Measurements from ENCODE around the gene TRIM8.

Gene TRIM8, protein sequence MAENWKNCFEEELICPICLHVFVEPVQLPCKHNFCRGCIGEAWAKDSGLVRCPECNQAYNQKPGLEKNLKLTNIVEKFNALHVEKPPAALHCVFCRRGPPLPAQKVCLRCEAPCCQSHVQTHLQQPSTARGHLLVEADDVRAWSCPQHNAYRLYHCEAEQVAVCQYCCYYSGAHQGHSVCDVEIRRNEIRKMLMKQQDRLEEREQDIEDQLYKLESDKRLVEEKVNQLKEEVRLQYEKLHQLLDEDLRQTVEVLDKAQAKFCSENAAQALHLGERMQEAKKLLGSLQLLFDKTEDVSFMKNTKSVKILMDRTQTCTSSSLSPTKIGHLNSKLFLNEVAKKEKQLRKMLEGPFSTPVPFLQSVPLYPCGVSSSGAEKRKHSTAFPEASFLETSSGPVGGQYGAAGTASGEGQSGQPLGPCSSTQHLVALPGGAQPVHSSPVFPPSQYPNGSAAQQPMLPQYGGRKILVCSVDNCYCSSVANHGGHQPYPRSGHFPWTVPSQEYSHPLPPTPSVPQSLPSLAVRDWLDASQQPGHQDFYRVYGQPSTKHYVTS

DNA sequence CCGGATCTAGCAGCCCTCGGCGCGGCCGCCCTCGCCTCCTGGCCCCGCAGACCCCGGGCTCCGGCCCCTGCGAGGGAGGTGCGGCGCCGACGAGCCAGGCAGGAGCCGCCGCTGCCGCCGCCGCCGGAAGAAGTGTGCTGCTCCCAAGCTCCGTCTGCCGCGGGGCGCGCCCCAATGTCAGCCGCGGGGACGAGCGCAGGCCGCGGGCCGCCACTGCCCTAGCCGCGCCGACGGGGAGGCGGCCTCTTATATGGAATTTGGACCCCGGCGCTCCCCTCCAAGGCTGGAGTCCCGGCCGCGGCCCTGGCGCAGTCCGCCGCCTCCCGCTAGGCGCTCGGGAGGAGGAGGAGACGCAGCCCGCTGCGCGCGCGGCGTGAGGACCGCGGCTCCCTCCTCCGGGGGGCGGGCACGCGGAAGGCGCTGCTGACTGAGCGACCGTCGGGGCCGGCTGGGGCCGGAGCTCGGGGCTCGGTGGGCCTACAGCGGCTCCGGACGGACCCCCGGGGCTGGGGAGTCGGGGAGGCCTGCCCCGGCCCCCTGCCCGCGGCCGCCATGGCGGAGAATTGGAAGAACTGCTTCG lies at the start of gene TRIM8:
TRIM8 (plus strand) TSS at position 414 of the 580 bp plus-strand sequence; CDS start at position 553, 139 bp downstream.
- H3K27ac ChIP-seq (ENCODE audit: low read length): no peak within 1 kb of the TSS
- H3K36me3 ChIP-seq (ENCODE audit: control insufficient read depth, low read depth, low read length): peaks cover 4% of the 10 kb centered on the region
- H3K27me3 ChIP-seq (ENCODE audit: control insufficient read depth, insufficient read depth, low read length): no peaks in the 10 kb centered on the region
- peaks cover 36% of the 10 kb centered on the region for H3K4me1 ChIP-seq (ENCODE audit: control insufficient read depth, low read depth, low read length)
- H3K9ac ChIP-seq (ENCODE audit: low read length): peak within 1 kb of the TSS; percentile 81
- peak within 1 kb of the TSS; percentile 93 for H3K4me3 ChIP-seq (ENCODE audit: low read length)
- no peaks in the 10 kb centered on the region for H3K9me3 ChIP-seq (ENCODE audit: control insufficient read depth, low read depth, low read length)

DNA sequence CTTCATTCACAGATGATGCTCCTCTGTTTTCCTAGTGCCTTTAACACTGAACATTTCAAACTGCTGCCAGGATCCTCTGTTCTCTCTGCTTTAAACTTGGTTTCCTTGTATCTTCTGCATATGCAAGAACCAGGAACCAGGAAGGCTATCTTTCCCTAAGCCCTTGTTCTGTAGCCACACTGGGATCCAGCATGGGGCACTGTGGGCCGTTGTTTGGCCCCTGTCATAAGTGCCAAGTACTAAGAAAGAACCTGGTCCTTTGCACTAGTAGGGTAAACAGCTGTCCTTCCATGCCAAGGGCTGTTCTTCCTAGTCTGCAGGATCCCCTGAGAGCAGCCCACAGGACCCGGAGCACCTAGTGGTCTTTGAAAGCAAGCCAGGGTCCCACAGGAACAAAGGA lies 49.0 kb upstream of the TRIM8 start:
- Histone ChIP-seq H3K9ac (ENCODE audit: low read length) (no peak overlapping the region), H3K4me3 (ENCODE audit: low read length) (no peak overlapping the region)

GRCh38 chr10:102595897-102596296 lies 48.4 kb upstream of the TRIM8 start:
- no peak overlapping the region for H3K4me3 ChIP-seq (ENCODE audit: low read length)
- no peaks in the 10 kb centered on the region for H3K9me3 ChIP-seq (ENCODE audit: control insufficient read depth, low read depth, low read length)
- H3K27me3 ChIP-seq (ENCODE audit: control insufficient read depth, insufficient read depth, low read length): no peaks in the 10 kb centered on the region
- no peak overlapping the region for H3K9ac ChIP-seq (ENCODE audit: low read length)
- H3K27ac ChIP-seq (ENCODE audit: low read length): peak overlapping the region; percentile 5
- peaks cover 7% of the 10 kb centered on the region for H3K4me1 ChIP-seq (ENCODE audit: control insufficient read depth, low read depth, low read length)
- H3K36me3 ChIP-seq (ENCODE audit: control insufficient read depth, low read depth, low read length): no peaks in the 10 kb centered on the region

More for the DNA sequence above, 49.0 kb upstream of the TRIM8 start:
- no peaks in the 10 kb centered on the region for H3K36me3 ChIP-seq (ENCODE audit: control insufficient read depth, low read depth, low read length)
- H3K27ac ChIP-seq (ENCODE audit: low read length): no peak overlapping the region
- no peaks in the 10 kb centered on the region for H3K9me3 ChIP-seq (ENCODE audit: control insufficient read depth, low read depth, low read length)
- H3K27me3 ChIP-seq (ENCODE audit: control insufficient read depth, insufficient read depth, low read length): no peaks in the 10 kb centered on the region
- H3K4me1 ChIP-seq (ENCODE audit: control insufficient read depth, low read depth, low read length): peaks cover 7% of the 10 kb centered on the region

DNA sequence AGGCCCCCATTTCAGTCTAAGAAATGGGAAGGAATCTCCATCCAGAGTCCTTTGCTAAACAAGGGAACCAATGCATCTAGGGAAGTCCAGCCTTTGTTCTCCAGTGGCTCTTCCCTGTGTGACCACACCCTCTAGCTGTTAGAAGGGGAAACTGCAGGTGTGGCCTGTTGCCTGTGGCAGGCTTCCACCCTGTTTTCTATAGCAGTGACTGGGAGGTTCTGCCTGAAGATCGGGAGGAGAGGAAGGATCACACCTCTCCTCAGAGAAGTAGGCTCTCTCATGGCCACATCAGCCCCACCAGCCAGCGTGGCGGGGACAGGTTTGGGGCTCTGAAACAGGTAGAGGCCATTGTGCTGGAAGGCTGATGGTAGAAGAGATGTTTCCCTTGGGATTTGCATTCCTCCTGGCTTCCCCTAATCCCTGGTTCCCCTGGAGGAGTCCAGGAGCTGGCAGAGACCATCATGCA lies 47.7 kb upstream of the TRIM8 start:
- Histone ChIP-seq H3K36me3 (ENCODE audit: control insufficient read depth, low read depth, low read length) (no peaks in the 10 kb centered on the region), H3K4me1 (ENCODE audit: control insufficient read depth, low read depth, low read length) (peaks cover 7% of the 10 kb centered on the region), H3K4me3 (ENCODE audit: low read length) (no peak overlapping the region), H3K9ac (ENCODE audit: low read length) (no peak overlapping the region), H3K27me3 (ENCODE audit: control insufficient read depth, insufficient read depth, low read length) (no peaks in the 10 kb centered on the region), H3K9me3 (ENCODE audit: control insufficient read depth, low read depth, low read length) (no peaks in the 10 kb centered on the region), H3K27ac (ENCODE audit: low read length) (peak overlapping the region; percentile 5)

DNA sequence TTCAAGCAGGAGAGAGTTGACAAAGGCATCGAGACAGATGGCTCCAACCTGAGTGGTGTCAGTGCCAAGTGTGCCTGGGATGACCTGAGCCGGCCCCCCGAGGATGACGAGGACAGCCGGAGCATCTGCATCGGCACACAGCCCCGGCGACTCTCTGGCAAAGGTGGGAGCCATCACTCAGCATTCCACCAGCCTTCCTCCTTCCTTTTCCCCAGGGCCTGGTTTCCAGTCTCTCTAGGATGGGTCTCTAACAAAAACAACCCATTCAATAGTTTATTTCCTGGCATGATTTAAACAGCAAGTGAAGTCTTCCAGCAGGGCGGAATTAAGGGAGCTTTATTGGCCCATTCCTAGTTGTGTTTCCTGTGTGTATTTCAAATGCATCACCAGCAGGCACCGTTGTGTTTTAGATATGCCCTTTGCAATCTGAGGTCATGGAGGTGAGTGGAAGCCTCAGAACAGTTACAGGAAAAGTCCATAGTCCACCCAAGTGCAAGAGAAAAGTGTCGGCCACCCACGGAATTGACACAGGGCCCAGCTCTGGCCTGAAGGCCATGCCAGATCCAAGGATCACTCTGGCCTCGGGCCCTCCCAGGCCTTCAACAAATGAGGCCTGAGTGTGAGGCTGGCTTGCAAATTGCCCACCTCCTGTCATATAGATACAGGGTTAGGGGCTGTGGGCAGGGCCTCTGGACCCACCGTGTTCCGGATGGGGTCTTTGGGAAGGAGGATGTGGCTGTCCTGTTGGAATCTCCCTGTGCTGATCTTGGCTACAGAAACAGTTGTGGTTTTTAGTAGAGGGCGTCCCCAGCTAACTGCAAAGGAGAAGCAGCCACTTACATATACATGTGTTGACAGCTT lies 46.9 kb upstream of the TRIM8 start:
- Histone ChIP-seq H3K9ac (ENCODE audit: low read length) (no peak overlapping the region), H3K4me3 (ENCODE audit: low read length) (no peak overlapping the region), H3K36me3 (ENCODE audit: control insufficient read depth, low read depth, low read length) (no peaks in the 10 kb centered on the region), H3K27ac (ENCODE audit: low read length) (no peak overlapping the region), H3K9me3 (ENCODE audit: control insufficient read depth, low read depth, low read length) (no peaks in the 10 kb centered on the region), H3K4me1 (ENCODE audit: control insufficient read depth, low read depth, low read length) (peaks cover 7% of the 10 kb centered on the region), H3K27me3 (ENCODE audit: control insufficient read depth, insufficient read depth, low read length) (no peaks in the 10 kb centered on the region)

DNA sequence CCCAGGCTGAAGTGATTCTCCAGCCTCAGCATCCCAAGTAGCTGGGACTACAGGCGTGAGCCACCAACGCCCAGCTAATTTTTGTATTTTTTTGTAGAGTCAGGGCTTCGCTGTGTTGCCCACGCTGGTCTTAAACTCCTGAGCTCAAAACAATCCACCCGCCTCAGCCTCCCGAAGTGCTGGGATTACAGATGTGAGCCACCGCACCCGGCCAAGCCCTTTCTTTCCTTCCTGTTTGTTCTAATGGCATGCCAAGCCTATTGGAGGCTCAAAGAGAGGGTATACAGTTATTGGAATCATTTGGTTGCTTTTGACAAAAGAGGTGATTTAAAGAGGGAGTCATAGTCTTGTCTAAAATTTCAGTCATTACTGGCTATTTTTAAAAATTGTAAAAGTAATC lies 46.0 kb upstream of the TRIM8 start:
- H3K9me3 ChIP-seq (ENCODE audit: control insufficient read depth, low read depth, low read length): no peaks in the 10 kb centered on the region
- no peak overlapping the region for H3K9ac ChIP-seq (ENCODE audit: low read length)
- peaks cover 7% of the 10 kb centered on the region for H3K4me1 ChIP-seq (ENCODE audit: control insufficient read depth, low read depth, low read length)
- H3K27ac ChIP-seq (ENCODE audit: low read length): no peak overlapping the region
- no peaks in the 10 kb centered on the region for H3K36me3 ChIP-seq (ENCODE audit: control insufficient read depth, low read depth, low read length)
- no peak overlapping the region for H3K4me3 ChIP-seq (ENCODE audit: low read length)
- H3K27me3 ChIP-seq (ENCODE audit: control insufficient read depth, insufficient read depth, low read length): no peaks in the 10 kb centered on the region

GRCh38 chr10:102599565-102600327 lies 44.5 kb upstream of the TRIM8 start:
- Histone ChIP-seq H3K4me3 (ENCODE audit: low read length) (no peak overlapping the region), H3K4me1 (ENCODE audit: control insufficient read depth, low read depth, low read length) (peaks cover 7% of the 10 kb centered on the region), H3K27ac (ENCODE audit: low read length) (no peak overlapping the region), H3K9me3 (ENCODE audit: control insufficient read depth, low read depth, low read length) (no peaks in the 10 kb centered on the region), H3K36me3 (ENCODE audit: control insufficient read depth, low read depth, low read length) (no peaks in the 10 kb centered on the region), H3K27me3 (ENCODE audit: control insufficient read depth, insufficient read depth, low read length) (no peaks in the 10 kb centered on the region), H3K9ac (ENCODE audit: low read length) (no peak overlapping the region)

GRCh38 chr10:102600816-102601215 lies 43.5 kb upstream of the TRIM8 start:
- Histone ChIP-seq H3K9ac (ENCODE audit: low read length) (no peak overlapping the region), H3K27ac (ENCODE audit: low read length) (no peak overlapping the region), H3K4me3 (ENCODE audit: low read length) (no peak overlapping the region), H3K27me3 (ENCODE audit: control insufficient read depth, insufficient read depth, low read length) (no peaks in the 10 kb centered on the region), H3K36me3 (ENCODE audit: control insufficient read depth, low read depth, low read length) (no peaks in the 10 kb centered on the region), H3K4me1 (ENCODE audit: control insufficient read depth, low read depth, low read length) (peaks cover 6% of the 10 kb centered on the region), H3K9me3 (ENCODE audit: control insufficient read depth, low read depth, low read length) (no peaks in the 10 kb centered on the region)

- Histone ChIP-seq H3K36me3 (ENCODE audit: control insufficient read depth, low read depth, low read length) (no peaks in the 10 kb centered on the region), H3K4me1 (ENCODE audit: control insufficient read depth, low read depth, low read length) (no peaks in the 10 kb centered on the region), H3K9me3 (ENCODE audit: control insufficient read depth, low read depth, low read length) (no peaks in the 10 kb centered on the region), H3K27ac (ENCODE audit: low read length) (no peak overlapping the region), H3K4me3 (ENCODE audit: low read length) (no peak overlapping the region), H3K27me3 (ENCODE audit: control insufficient read depth, insufficient read depth, low read length) (no peaks in the 10 kb centered on the region), H3K9ac (ENCODE audit: low read length) (no peak overlapping the region)
Observed at GRCh38 chr10:102601639-102602038, 42.6 kb upstream of the TRIM8 start.

DNA sequence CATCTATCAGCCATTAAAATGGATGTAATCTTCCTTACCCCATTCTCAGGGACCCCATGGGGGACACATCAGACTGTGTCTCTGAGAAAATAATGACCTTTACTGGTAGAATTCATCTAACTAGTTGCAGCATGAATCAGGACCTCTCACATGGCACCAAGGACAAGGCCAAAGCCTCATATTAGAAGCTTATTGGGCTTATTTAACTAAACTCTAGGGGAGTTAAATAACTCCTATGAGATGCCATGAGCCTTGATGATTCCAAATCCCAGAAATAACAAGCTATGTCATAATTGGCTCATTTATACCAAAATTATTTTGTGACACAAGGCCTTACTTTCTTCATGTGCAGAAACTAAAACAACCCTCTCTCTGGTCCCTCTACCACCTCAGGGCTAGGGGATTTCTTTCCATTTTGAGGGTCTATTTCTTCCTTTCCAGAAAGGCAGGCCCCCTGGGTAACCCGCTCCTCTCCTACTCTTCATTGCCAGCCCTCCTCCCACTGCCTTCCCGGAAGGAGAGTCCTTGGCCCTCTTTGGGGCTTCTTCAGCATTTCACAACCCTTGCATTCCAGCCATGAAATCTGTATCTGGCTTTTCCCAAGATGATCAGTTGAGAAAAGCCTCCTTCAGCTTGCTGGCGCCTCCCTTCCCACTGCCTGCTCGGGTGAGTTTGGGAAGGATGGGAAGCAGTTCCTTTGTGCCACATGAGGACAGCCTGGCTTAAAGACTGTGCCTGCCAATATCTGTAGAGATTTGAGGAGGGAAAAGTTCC lies 41.8 kb upstream of the TRIM8 start:
- Histone ChIP-seq H3K27ac (ENCODE audit: low read length) (no peak overlapping the region), H3K36me3 (ENCODE audit: control insufficient read depth, low read depth, low read length) (no peaks in the 10 kb centered on the region), H3K9ac (ENCODE audit: low read length) (no peak overlapping the region), H3K27me3 (ENCODE audit: control insufficient read depth, insufficient read depth, low read length) (no peaks in the 10 kb centered on the region), H3K9me3 (ENCODE audit: control insufficient read depth, low read depth, low read length) (no peaks in the 10 kb centered on the region), H3K4me1 (ENCODE audit: control insufficient read depth, low read depth, low read length) (no peaks in the 10 kb centered on the region), H3K4me3 (ENCODE audit: low read length) (no peak overlapping the region)
